Endothelial cell (in vitro differentiated cells): Measurements from ENCODE around the gene MTHFSD. TPM values are rescaled to one million over a fixed set of nuclear protein-coding genes. Genes with fewer than 3 reads are reported as not detected.

Experiments used
- DNase-seq: peaks from one replicate; pipeline ENCODE4 v3.0.0; 2021; ENCODE audit warnings: low spot score
- H3K27ac Mint-ChIP-seq: one replicate; pipeline ENCODE4 v1.8.0; 2021; ENCODE audit warnings: mixed read lengths, inconsistent platforms; ENCODE audit not compliant: unreplicated experiment
- H3K27me3 Mint-ChIP-seq: one replicate; pipeline ENCODE4 v1.8.0; 2021; ENCODE audit warnings: mild to moderate bottlenecking, moderate library complexity, mixed read lengths, inconsistent platforms; ENCODE audit not compliant: unreplicated experiment
- H3K36me3 Mint-ChIP-seq: one replicate; pipeline ENCODE4 v1.8.0; 2021; ENCODE audit warnings: mild to moderate bottlenecking, low read depth, mixed read lengths, inconsistent platforms; ENCODE audit not compliant: unreplicated experiment
- H3K4me1 Mint-ChIP-seq: one replicate; pipeline ENCODE4 v1.8.0; 2021; ENCODE audit warnings: mild to moderate bottlenecking, mixed read lengths, inconsistent platforms; ENCODE audit not compliant: unreplicated experiment
- H3K4me3 Mint-ChIP-seq: one replicate; pipeline ENCODE4 v1.8.0; 2021; ENCODE audit warnings: mild to moderate bottlenecking, mixed read lengths, inconsistent platforms; ENCODE audit not compliant: unreplicated experiment
- H3K9me3 Mint-ChIP-seq: one replicate; pipeline ENCODE4 v1.8.0; 2021; ENCODE audit warnings: mixed read lengths, inconsistent platforms; ENCODE audit not compliant: unreplicated experiment
- total RNA-seq: library from RNA; stranded (reverse); fragmentation: NEBNext Ultra II Directional; extraction: Animal tissue kit (Norgen Biotek cat#: 25700); gene quantifications from one replicate; pipeline ENCODE4 v1.2.1, GENCODE V29; 2021; ENCODE audit not compliant: unreplicated experiment
- TF ChIP-seq, protein P1 (sequence below): fragments of 200-600 bp; sonication (generic); IDR thresholded peaks from one replicate; pipeline ENCODE4 v1.5.0; 2021; ENCODE audit warnings: antibody characterized with exemption; ENCODE audit not compliant: unreplicated experiment

Gene MTHFSD
- total RNA-seq, 1 donor from 2014 or later = 30.6 TPM

DNA sequence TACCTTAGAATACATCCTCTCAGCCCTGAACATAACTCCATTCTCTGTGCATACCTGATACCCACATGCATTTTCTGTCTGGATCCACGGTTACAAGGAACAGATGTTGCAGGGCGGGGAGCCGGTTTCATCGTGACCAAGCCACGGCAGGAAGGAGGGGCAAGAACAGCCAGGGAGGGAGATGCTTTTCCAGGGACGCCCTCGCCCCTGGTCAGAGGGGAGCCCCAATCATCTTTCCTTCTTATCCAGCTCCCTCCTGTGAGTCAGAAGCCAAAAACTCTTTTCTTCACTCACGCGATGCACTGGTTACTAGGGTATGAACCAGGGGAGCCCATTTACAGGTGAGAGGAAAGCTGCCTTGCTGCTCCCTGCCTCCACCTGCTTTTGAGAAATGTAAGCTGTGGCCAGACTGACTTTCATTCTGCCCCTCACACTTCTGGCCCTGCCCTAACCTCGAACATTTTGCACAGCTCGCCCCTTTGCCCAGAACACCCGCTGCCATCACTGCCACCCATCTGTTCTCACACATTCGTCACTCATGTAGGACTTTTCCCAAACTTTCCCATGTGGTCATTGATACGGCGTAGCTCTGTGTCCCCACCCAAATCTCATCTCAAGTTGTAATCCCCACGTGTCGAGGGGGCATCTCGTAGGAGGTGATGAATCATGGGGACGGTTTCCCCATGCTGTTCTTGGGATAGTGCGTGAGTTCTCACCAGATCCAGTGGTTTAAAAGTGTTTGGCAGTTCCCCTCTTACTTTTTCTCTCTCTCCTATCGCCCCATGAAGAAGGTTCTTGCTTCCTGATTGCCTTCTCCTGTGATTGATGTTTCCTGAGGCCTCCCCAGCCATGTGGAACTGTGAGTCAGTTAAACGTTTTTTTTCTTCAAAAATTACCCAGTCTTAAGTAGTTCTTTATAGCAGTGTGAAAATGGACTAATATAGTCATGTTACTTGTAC is 43.9 kb upstream of the MTHFSD start:
- H3K4me3 Mint-ChIP-seq = no peak overlapping the region
- no peaks in the 10 kb centered on the region for H3K36me3 Mint-ChIP-seq
- peaks cover 3% of the 10 kb centered on the region for H3K27me3 Mint-ChIP-seq
- TF ChIP-seq, protein P1, sequence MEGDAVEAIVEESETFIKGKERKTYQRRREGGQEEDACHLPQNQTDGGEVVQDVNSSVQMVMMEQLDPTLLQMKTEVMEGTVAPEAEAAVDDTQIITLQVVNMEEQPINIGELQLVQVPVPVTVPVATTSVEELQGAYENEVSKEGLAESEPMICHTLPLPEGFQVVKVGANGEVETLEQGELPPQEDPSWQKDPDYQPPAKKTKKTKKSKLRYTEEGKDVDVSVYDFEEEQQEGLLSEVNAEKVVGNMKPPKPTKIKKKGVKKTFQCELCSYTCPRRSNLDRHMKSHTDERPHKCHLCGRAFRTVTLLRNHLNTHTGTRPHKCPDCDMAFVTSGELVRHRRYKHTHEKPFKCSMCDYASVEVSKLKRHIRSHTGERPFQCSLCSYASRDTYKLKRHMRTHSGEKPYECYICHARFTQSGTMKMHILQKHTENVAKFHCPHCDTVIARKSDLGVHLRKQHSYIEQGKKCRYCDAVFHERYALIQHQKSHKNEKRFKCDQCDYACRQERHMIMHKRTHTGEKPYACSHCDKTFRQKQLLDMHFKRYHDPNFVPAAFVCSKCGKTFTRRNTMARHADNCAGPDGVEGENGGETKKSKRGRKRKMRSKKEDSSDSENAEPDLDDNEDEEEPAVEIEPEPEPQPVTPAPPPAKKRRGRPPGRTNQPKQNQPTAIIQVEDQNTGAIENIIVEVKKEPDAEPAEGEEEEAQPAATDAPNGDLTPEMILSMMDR = no peak
- H3K4me1 Mint-ChIP-seq = peaks cover 22% of the 10 kb centered on the region
- no peak for DNase-seq
- H3K27ac Mint-ChIP-seq = no peak overlapping the region
- no peaks in the 10 kb centered on the region for H3K9me3 Mint-ChIP-seq

DNA sequence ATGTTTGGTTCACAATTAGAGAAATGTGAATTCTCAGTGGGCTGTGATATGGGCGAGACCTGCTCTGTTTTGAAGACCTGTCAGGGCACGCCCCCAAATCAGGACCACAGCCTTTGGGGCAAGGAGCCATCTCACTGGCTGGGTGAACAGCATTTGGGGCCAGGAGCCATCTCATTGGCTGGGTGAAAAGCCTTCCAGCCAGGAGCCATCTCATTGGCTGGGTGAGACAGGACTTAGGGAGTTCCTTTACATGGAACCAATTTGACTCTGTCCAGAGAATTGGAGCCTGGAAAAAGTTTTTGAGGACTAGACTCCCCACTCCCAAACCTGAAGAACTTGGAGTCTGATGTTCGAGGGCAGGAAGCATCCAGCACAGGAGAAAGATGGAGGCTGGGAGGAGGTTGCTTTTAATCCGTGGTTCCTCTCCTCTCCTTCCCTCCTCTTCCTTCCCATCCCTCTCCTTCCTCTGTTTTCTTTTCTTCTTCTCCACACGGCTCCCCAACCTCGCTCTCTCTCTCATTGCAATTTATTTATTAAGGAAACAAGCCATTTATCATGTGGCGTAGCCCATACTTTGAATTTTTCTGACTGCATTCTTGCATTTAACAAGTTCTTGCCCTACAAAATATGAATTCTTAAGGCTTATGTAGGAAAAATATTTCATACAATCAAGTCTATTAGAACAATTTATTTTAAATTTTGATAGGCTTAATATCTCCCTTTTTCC is 43.0 kb upstream of the MTHFSD start:
- peaks cover 31% of the 10 kb centered on the region for H3K4me1 Mint-ChIP-seq
- no peaks in the 10 kb centered on the region for H3K36me3 Mint-ChIP-seq
- no peaks in the 10 kb centered on the region for H3K9me3 Mint-ChIP-seq
- no peak overlapping the region for H3K4me3 Mint-ChIP-seq
- TF ChIP-seq, protein P1 = no peak
- no peak for DNase-seq
- no peak overlapping the region for H3K27ac Mint-ChIP-seq
- H3K27me3 Mint-ChIP-seq = peaks cover 3% of the 10 kb centered on the region

DNA sequence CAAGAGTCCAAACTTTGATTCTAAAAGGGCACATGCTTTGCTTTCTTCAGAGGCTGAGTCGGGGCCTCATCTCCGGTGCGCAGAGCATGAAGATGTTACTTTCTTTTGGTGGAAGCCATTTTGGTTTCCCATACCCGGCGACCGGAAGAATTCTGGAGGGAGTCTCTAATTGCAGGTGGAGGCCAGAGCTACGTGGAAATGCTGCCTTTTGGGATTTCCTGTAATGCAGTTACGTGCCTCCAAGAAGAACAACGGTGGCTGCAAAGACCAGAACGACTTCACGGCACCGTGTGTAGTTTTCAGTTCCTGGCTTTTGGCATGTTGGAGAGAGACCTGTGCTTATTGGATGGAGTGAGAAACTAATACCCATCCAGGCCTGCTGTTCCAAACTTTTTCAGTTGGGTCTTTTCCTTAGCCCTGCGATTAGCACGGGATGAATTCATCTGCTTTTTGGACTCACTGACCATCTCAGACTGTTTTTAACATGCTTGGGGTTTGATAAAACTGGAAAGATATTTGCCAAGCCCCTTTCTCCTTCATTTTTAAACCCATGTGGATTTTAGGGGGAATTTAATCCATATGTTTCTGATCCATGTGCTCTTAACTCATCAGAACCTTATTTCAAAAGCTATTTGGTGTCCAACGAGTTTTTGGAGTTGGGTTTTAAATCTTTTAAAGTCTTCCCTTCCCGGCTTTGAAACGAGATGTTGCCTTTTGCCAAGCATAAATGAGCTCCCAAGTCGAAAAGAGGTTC is 42.3 kb upstream of the MTHFSD start:
- Mint-ChIP-seq H3K27ac (no peak overlapping the region), H3K27me3 (peaks cover 3% of the 10 kb centered on the region), H3K4me3 (no peak overlapping the region), H3K4me1 (peaks cover 29% of the 10 kb centered on the region), H3K9me3 (no peaks in the 10 kb centered on the region), H3K36me3 (no peaks in the 10 kb centered on the region)
- DNase-seq = no peak
- TF ChIP-seq, protein P1 = no peak

DNA sequence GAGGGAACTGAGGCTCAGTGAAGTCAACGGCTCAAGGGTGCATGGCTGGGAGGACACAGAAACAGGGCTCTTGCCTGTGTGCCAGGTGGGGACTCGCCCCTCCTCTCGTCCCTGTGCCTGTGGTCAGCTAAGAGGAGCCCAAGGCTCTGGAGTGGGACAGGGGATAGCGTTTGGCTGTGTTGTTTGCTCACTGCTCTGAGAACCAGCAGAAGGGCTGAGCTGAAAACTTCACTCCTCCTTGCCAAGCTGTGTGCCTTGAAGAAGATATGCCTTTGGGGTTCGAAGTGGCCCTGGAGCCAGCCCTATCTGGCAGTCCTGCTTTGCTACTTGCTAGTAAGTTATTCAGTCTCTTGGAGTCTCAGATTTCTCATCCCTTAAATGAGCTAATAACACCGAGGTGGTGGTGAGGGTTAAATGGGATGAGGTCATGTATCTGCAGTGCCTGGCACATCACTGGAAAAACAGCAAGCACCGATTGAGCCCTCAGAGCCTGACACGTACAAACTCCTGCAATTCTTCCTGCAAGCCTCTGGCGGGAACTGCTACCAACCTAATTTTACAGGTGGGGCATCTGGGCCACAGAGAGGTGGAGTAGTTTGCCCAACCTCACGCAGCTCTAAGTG is 41.1 kb upstream of the MTHFSD start:
- Mint-ChIP-seq H3K27ac (no peak overlapping the region), H3K4me3 (no peak overlapping the region), H3K27me3 (peaks cover 5% of the 10 kb centered on the region), H3K4me1 (peaks cover 36% of the 10 kb centered on the region), H3K9me3 (no peaks in the 10 kb centered on the region), H3K36me3 (peaks cover 5% of the 10 kb centered on the region)
- DNase-seq = no peak
- TF ChIP-seq, protein P1 = no peak
